Measurements from ENCODE around the gene CLSTN2. TPM values are rescaled to one million over a fixed set of nuclear protein-coding genes. Genes with fewer than 3 reads are reported as not detected.

CLSTN2 gene
- total RNA-seq, 1 experiment from 2014 or later = 0.02 TPM

GRCh38 chr3:140499114-140499757 is 564.3 kb downstream of the CLSTN2 start:
- Histone ChIP-seq H2AFZ (ENCODE audit: low read depth, low read length, poor library complexity, severe bottlenecking) (no peak overlapping the region), H3K9ac (ENCODE audit: low read length) (no peak overlapping the region), H3K9me3 (ENCODE audit: control insufficient read depth in 1 of 2, insufficient read depth in 1 of 2, low read depth in 1 of 2, low read length in 2 of 2) (no peaks in the 10 kb centered on the region), H3K27me3 (ENCODE audit: insufficient read depth, low read length) (peaks cover 25% of the 10 kb centered on the region; the same call in 1 of the 2 replicates), H3K79me2 (ENCODE audit: insufficient read depth, low read length) (no peaks in the 10 kb centered on the region), H3K4me1 (ENCODE audit: control insufficient read depth in 1 of 2, insufficient read depth in 2 of 2, low read length in 2 of 2) (no peaks in the 10 kb centered on the region), H3K4me2 (ENCODE audit: low read length) (no peak overlapping the region), H3K36me3 (ENCODE audit: control insufficient read depth in 1 of 2, insufficient read depth in 2 of 2, low read length in 2 of 2) (no peaks in the 10 kb centered on the region), H3K27ac (ENCODE audit: low read depth, low read length) (no peak overlapping the region), H4K20me1 (ENCODE audit: insufficient read depth) (no peaks in the 10 kb centered on the region), H3K4me3 (replicated peaks in 1 of 2; ENCODE audit: low read depth in 1 of 2, low read length in 2 of 2) (no peak overlapping the region), H3K9me2 (ENCODE audit: insufficient read depth) (no peaks in the 10 kb centered on the region)
- CTCF ChIA-PET = interaction anchor here (0.6 kb wide), 1 partner anchor 9 kb away, joined by 3 read pairs; no protein-coding TSS in a partner anchor
- POLR2A ChIA-PET = no interaction called here
- TF ChIP-seq FOSL1 (IDR thresholded peaks at IDR 0.05; ENCODE audit: low read depth) = no peak
- TF ChIP-seq CTCF (IDR thresholded peaks at IDR 0.05 in 2 of 3, conservative IDR thresholded peaks at IDR 0.05 in 1 of 3; ENCODE audit: borderline replicate concordance in 1 of 3, insufficient read depth in 1 of 3, low read depth in 2 of 3, low read length in 2 of 3) = peak; percentile 3 to 41 (median 19); a peak in 2 of 6 replicates
- peak; percentile 51 for TF ChIP-seq RAD21 (IDR thresholded peaks at IDR 0.05; ENCODE audit: low read depth)
- intact Hi-C loops (cut with micrococcal nuclease) = loop anchor here (1.0 kb wide), 1 partner anchor 372 kb away; no protein-coding TSS in a partner anchor
- no TSS peak for BruUV-seq (replicated peaks)
- RAD21 ChIA-PET (ENCODE audit: low non-redundant PET in 1 of 2, low total read pairs in 2 of 2, uncharacterized antibody in 2 of 2, unreplicated experiment in 2 of 2) = no interaction called here
- DNase-seq (ENCODE audit: low read depth, low spot score) (no peak), ATAC-seq (peak; percentile 60; the same call in 1 of the 2 replicates)

- H3K9ac ChIP-seq (ENCODE audit: low read length) = no peak overlapping the region
- no peak overlapping the region for H3K4me2 ChIP-seq (ENCODE audit: low read length)
- H2AFZ ChIP-seq (ENCODE audit: low read depth, low read length, poor library complexity, severe bottlenecking) = no peak overlapping the region
- no TSS peak for BruUV-seq (replicated peaks)
- H3K27ac ChIP-seq (ENCODE audit: low read depth, low read length) = no peak overlapping the region
- H3K9me3 ChIP-seq (ENCODE audit: control insufficient read depth in 1 of 2, insufficient read depth in 1 of 2, low read depth in 1 of 2, low read length in 2 of 2) = no peaks in the 10 kb centered on the region
- ChIA-PET POLR2A (no interaction called here), RAD21 (ENCODE audit: low non-redundant PET in 1 of 2, low total read pairs in 2 of 2, uncharacterized antibody in 2 of 2, unreplicated experiment in 2 of 2) (interaction anchor here in 1 of 2 experiments (0.7 kb wide), 1 partner anchor 563 kb away, joined by 3 read pairs; no protein-coding TSS in a partner anchor), CTCF (interaction anchor here (1.0 kb wide), 1 partner anchor 372 kb away, joined by 3 read pairs; no protein-coding TSS in a partner anchor)
- no peaks in the 10 kb centered on the region for H3K36me3 ChIP-seq (ENCODE audit: control insufficient read depth in 1 of 2, insufficient read depth in 2 of 2, low read length in 2 of 2)
- H3K9me2 ChIP-seq (ENCODE audit: insufficient read depth) = no peaks in the 10 kb centered on the region
- H3K4me1 ChIP-seq (ENCODE audit: control insufficient read depth in 1 of 2, insufficient read depth in 2 of 2, low read length in 2 of 2) = no peaks in the 10 kb centered on the region
- TF ChIP-seq SRF (IDR thresholded peaks at IDR 0.05; ENCODE audit: low read depth) (no peak), CBX3 (IDR thresholded peaks at IDR 0.05; ENCODE audit: low read depth) (no peak), POLR2AphosphoS5 (IDR thresholded peaks at IDR 0.05; ENCODE audit: low read depth, low read length) (no peak), ZFX (IDR thresholded peaks at IDR 0.05) (no peak), ELF1 (IDR thresholded peaks at IDR 0.05; ENCODE audit: borderline replicate concordance, low read depth) (no peak), RAD21 (IDR thresholded peaks at IDR 0.05; ENCODE audit: low read depth) (no peak), TCF7L2 (IDR thresholded peaks at IDR 0.05; ENCODE audit: borderline replicate concordance, extremely low read depth, insufficient read depth, insufficient read length) (no peak), ZNF274 (IDR thresholded peaks at IDR 0.05; ENCODE audit: low read depth, low read length) (no peak), JUND (IDR thresholded peaks at IDR 0.05) (no peak), EGR1 (IDR thresholded peaks at IDR 0.05; ENCODE audit: low read depth) (no peak), EZH2phosphoT487 (IDR thresholded peaks at IDR 0.05; ENCODE audit: borderline replicate concordance) (no peak), POLR2A (IDR thresholded peaks at IDR 0.05; ENCODE audit: borderline replicate concordance, extremely low read depth, insufficient read depth, insufficient read length) (no peak), ATF3 (IDR thresholded peaks at IDR 0.05) (no peak), SP1 (IDR thresholded peaks at IDR 0.05; ENCODE audit: low read depth) (no peak), FOSL1 (IDR thresholded peaks at IDR 0.05; ENCODE audit: low read depth) (no peak)
- H3K79me2 ChIP-seq (ENCODE audit: insufficient read depth, low read length) = no peaks in the 10 kb centered on the region
- DNase-seq (ENCODE audit: low read depth, low spot score) (no peak), ATAC-seq (no peak)
- no peaks in the 10 kb centered on the region for H4K20me1 ChIP-seq (ENCODE audit: insufficient read depth)
- intact Hi-C loops (cut with micrococcal nuclease) = no loop called here
- H3K4me3 ChIP-seq (replicated peaks in 1 of 2; ENCODE audit: low read depth in 1 of 2, low read length in 2 of 2) = no peak overlapping the region
- peaks cover 33% of the 10 kb centered on the region for H3K27me3 ChIP-seq (ENCODE audit: insufficient read depth, low read length)
These were observed 565.5 kb downstream of the CLSTN2 start for GRCh38 chr3:140500473-140500872.

Measured in HCT116 (cell line).